Raji (cell line): ENCODE measurements around the gene JUN.

Experiments used
- POLR2A ChIP-seq: IDR thresholded peaks from 2 replicates; pipeline ENCODE4 v1.6.1; 2011; ENCODE audit warnings: low read depth, low read length, control low read depth; ENCODE audit not compliant: insufficient read depth

The JUN gene

DNA sequence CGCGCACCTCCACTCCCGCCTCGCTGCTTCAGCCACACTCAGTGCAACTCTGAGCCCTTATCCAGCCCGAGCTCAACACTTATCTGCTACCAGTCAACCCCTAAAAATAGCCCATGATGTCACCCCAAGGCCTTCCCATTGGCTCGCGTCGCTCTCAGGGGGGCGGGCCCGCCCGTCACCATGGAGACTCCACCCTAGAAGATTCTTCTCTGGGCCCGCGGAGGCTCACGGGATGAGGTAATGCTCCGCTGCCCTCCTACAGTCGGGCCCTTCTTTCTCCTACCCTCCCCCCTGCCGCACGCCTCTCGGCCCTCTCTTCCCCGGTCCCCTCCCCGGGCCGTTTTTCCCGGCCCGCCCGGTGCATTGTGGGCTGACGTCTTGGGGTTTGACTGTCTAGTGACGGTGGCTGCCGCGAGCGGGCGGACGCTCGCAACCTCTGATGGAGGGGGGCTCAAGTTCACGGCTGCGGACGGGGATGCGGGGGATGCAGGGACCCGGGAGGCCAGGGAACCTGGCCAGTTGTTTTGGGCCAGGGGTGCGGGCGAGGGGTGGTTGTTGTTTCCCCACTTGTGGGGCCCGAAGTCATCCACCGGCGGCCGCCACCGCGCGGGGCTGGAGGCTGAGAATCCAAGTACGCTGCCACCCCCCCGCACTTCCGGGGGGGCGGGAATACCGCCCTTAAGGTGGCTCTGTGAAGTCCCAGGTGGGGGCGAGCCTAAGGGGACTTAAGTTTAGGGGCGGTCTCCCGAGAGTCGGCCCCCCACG lies at the start of gene JUN:
Gene JUN, minus strand, starts transcription at position 55 of the 765 bp plus-strand sequence. CDS start 977 bp downstream, outside the sequence.
- TF ChIP-seq POLR2A, result peak; percentile 96

DNA sequence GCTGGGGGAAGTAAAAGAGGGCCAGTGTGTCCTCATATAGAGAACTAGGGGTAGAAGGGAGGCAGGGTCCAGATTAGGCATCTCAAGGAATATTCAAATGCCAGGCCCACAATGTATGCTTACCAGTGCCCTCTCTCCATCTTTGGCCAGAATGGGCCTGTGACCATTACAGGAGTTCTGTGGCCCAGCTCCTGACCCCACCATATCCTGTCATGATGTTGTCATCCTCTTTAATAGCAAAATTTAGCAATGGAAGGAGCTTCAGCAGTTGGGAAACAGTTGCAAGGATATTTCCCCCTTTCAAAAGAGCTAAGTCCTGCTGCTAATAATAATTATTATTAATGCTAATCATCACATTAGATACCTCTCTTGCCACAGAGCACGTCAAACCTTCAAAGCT lies 49.3 kb upstream of the JUN start:
- TF ChIP-seq POLR2A, result no peak

DNA sequence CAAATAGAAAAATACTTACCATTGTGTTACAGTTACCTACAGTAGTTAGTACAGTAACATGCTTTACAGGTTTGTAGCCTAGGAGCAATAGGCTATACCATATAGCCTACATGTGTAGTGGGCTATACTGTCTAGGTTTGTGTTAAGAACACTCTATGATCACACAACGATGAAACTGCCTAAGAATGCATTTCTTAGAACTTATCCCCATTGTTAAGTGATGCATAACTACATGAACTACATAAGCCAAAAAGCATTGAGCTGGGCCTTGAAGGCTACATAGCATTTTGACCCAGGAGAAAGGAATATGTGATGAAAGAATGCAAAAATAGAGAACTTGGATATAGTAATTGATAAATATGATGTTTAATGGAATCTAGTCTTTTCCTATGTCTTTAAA lies 46.4 kb upstream of the JUN start:
- no peak for TF ChIP-seq POLR2A

DNA sequence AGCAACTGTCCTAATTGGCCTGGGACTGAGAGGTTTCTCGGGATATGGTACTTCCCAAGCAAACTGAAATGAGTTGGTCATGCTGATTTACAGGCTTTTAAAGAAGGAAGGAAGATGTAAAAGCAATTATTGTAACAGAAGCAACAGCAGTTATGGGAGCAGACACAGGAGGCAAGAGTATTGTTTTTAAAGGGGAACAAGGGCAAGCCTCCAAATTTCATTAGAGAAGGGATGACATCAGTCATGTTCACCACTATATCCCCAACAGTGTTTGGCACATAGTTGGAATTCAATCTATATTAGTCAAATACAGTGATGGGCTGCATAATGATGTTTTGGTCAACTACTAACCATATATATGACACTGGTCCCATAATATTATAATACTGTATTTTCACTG lies 46.0 kb upstream of the JUN start:
- no peak for TF ChIP-seq POLR2A

- no peak for TF ChIP-seq POLR2A
Measured at GRCh38 chr1:58827298-58827697, 43.5 kb upstream of the JUN start.

DNA sequence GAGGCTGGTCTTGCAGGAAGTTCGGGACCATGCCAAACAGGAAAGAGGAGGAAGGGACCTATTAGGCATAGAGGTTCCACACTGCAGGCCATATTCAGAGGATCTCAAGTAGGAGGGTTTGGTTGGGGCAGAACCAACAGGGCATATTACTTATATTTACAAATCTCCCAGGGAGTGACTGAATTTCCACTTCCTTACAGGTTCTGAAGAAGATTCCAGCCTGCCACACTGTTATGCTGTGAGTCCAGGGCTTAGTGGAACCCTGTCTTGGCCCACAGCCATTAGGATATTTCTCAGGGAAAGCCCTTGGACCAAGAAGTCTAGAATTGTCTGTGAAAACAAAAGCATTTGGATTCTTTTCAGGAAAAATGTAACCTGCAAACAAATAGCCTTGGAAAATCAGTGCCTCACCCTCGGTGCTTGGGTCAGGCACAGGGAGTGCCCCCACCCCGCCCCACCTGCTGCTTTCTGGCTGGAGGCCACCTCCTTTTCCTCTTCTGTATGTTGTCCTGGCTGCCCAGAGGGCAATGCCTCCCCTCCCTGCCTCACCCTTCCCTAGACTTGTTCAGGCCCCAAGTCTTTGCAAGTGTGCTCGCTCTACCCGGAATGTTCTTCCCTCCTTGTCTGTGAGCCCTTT lies 41.0 kb upstream of the JUN start:
- no peak for TF ChIP-seq POLR2A

GRCh38 chr1:58823481-58824010 lies 39.7 kb upstream of the JUN start:
- TF ChIP-seq POLR2A, result no peak

GRCh38 chr1:58821309-58821708 lies 37.5 kb upstream of the JUN start:
- no peak for TF ChIP-seq POLR2A

- no peak for TF ChIP-seq POLR2A
Measured at GRCh38 chr1:58818976-58819375, 35.1 kb upstream of the JUN start.

- TF ChIP-seq POLR2A, result no peak
Measured at GRCh38 chr1:58818075-58818474, 34.2 kb upstream of the JUN start.

DNA sequence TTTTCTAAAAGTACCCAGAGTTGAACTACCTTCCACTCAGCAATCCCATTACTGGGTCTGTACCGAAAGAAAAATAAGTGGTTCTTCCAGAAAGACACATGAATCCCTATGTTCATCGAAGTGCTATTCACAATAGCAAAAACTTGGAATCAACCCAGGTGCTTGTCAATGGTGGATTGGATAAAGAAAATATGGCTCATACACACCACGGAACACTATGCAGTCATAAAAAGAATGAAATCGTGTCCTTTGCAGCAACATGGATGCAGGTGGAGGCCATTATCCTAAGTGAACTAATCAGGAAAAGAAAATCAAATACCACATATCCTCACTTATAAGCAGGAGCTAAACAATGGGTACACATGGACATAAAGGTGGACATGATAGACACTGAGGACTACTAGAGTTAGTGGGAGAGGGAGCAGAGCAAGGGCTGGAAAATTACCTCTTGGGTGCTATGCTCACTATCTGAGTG lies 32.9 kb upstream of the JUN start:
- TF ChIP-seq POLR2A, result no peak

- peak; percentile 59 for TF ChIP-seq POLR2A
Measured at GRCh38 chr1:58816072-58816746, 32.4 kb upstream of the JUN start.

- TF ChIP-seq POLR2A, result no peak
Measured at GRCh38 chr1:58815686-58816071, 31.8 kb upstream of the JUN start.

DNA sequence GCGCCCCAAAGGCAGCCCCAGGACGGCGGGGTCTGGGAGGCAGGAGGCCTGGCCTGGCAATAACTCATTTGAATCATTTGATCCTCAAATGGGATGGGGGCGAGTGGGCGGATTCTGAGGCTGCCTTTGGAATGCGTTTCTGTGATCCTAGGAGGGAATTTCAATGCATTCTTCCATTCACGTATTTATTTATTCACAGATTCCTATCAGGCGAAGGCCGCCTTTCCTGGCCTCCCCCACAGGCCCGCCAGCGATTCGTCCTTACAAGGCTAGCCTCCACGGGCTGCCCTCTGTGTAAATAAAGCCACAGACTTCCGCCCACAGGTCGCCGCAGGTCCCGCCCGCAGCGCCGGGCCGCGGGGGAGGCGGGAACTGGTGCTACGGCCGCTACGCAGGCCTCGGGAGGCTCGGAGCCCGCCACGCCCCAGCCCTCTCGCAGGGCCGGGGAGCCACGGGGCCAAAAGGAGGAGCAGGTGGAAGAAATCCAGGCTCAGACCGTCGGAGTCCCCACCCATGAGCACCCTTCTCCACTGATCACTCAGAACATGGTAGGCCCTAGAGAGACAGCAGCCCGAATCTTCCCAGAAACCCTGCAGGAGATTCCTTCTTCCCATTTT lies 31.3 kb upstream of the JUN start:
- TF ChIP-seq POLR2A, result peak; percentile 58
